Measurements from ENCODE around the gene FAM174B. TPM values are rescaled to one million over a fixed set of nuclear protein-coding genes. Genes with fewer than 3 reads are reported as not detected.

FAM174B gene
- total and polyA plus RNA-seq, 4 donors, result 9.9 to 23.5 (median 17.9) TPM

DNA sequence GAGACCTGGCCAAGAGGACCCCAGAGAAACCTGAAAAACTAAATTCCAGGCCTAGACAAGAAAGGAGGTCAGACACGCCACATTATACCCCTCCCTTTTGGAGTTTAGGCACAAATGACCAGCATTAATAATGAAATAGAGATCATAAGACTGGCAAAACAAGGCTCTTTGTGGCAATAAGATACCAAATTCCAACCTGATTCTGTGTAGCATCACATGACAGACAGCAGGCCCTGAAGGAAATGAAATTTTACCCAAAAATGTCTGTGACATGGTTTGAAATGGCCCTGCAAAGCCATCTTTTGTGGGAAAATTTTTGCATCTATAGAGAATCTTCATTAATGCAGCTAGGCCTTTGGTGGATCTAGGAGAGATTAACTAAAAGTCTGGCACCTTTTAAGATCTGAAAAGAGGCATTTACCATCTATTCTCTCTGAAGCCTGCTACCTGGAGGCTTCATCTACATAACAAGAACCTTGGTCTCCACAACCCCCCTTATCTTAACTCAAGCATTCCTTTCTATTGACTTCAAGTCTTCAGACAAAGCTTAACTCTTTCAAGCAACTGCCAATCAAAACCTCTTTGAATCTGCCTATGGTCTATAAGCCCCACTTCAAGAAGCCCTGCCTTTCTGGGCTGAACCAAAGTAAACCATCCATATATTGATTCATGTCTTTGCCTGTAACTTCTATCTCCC lies 8.0 kb downstream of the FAM174B start:
- no peak overlapping the region for H3K27ac ChIP-seq (ENCODE audit: low read depth, low read length)
- DNase-seq (ENCODE audit: low read depth in 4 of 6, low spot score in 6 of 6), result no peak
- no CpG with 5 or more reads among the region's 1 CpG for WGBS (ENCODE audit: insufficient coverage)
- no peak overlapping the region for H3K4me3 ChIP-seq (ENCODE audit: low read depth, low read length)
- H3K27me3 ChIP-seq (ENCODE audit: control insufficient read depth, insufficient read depth, low read length), result no peaks in the 10 kb centered on the region
- H3K36me3 ChIP-seq (ENCODE audit: control insufficient read depth, insufficient read depth, low read length), result no peaks in the 10 kb centered on the region
- H3K9me3 ChIP-seq (ENCODE audit: control insufficient read depth, insufficient read depth, low read length), result peaks cover 3% of the 10 kb centered on the region
- H3K4me1 ChIP-seq (ENCODE audit: control insufficient read depth, insufficient read depth, low read length), result peaks cover 11% of the 10 kb centered on the region

- Histone ChIP-seq H3K36me3 (ENCODE audit: control insufficient read depth, insufficient read depth, low read length) (no peaks in the 10 kb centered on the region), H3K27me3 (ENCODE audit: control insufficient read depth, insufficient read depth, low read length) (no peaks in the 10 kb centered on the region), H3K27ac (ENCODE audit: low read depth, low read length) (no peak overlapping the region), H3K4me1 (ENCODE audit: control insufficient read depth, insufficient read depth, low read length) (peaks cover 6% of the 10 kb centered on the region), H3K9me3 (ENCODE audit: control insufficient read depth, insufficient read depth, low read length) (peaks cover 3% of the 10 kb centered on the region), H3K4me3 (ENCODE audit: low read depth, low read length) (no peak overlapping the region)
- no peak for DNase-seq (ENCODE audit: low read depth in 4 of 6, low spot score in 6 of 6)
- WGBS (ENCODE audit: insufficient coverage), result no CpG with 5 or more reads among the region's 2 CpGs
Observed at GRCh38 chr15:92646216-92646615, 9.4 kb downstream of the FAM174B start.

GRCh38 chr15:92645731-92646130 lies 9.8 kb downstream of the FAM174B start:
- Histone ChIP-seq H3K27ac (ENCODE audit: low read depth, low read length) (no peak overlapping the region), H3K4me1 (ENCODE audit: control insufficient read depth, insufficient read depth, low read length) (peaks cover 6% of the 10 kb centered on the region), H3K9me3 (ENCODE audit: control insufficient read depth, insufficient read depth, low read length) (no peaks in the 10 kb centered on the region), H3K36me3 (ENCODE audit: control insufficient read depth, insufficient read depth, low read length) (no peaks in the 10 kb centered on the region), H3K27me3 (ENCODE audit: control insufficient read depth, insufficient read depth, low read length) (no peaks in the 10 kb centered on the region), H3K4me3 (ENCODE audit: low read depth, low read length) (no peak overlapping the region)
- WGBS (ENCODE audit: insufficient coverage), result 95% methylated on average over 1 of the region's 2 CpGs
- no peak for DNase-seq (ENCODE audit: low read depth in 4 of 6, low spot score in 6 of 6)

DNA sequence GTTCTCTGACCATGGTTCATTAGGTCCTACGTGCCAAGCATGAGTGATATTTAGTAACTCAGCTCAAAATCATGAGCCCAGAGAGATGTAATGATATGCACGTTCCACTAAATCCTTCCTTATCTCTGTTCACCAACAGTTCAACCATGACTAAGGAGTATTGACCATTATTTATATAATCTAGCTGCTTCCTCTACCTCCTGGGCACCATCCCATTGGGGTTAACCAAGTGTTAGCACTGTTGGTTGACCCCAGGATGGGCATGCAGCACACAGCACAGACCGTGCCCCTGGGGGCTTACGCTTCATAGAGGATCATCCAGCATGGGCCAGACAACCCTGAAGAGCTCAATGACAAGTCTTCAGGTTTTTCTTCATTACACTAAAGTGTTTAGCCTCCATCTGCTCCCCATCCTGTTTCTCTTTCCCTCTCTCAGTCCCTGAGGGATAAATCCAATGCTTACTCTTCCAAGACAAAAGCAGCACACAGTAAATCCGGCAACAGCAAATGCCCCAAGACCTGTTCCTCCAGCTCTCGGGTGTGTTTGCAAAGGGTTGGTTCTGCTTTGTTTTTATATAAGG lies 10.4 kb downstream of the FAM174B start:
- peaks cover 1% of the 10 kb centered on the region for H3K9me3 ChIP-seq (ENCODE audit: control insufficient read depth, insufficient read depth, low read length)
- 90% methylated on average over 4 of the region's 6 CpGs for WGBS (ENCODE audit: insufficient coverage)
- DNase-seq (ENCODE audit: low read depth in 4 of 6, low spot score in 6 of 6), result peak in 1 of 6 donors; percentile 37
- no peaks in the 10 kb centered on the region for H3K27me3 ChIP-seq (ENCODE audit: control insufficient read depth, insufficient read depth, low read length)
- H3K4me3 ChIP-seq (ENCODE audit: low read depth, low read length), result no peak overlapping the region
- peaks cover 3% of the 10 kb centered on the region for H3K4me1 ChIP-seq (ENCODE audit: control insufficient read depth, insufficient read depth, low read length)
- no peaks in the 10 kb centered on the region for H3K36me3 ChIP-seq (ENCODE audit: control insufficient read depth, insufficient read depth, low read length)
- no peak overlapping the region for H3K27ac ChIP-seq (ENCODE audit: low read depth, low read length)

GRCh38 chr15:92643849-92644815 lies 11.4 kb downstream of the FAM174B start:
- Histone ChIP-seq H3K27me3 (ENCODE audit: control insufficient read depth, insufficient read depth, low read length) (no peaks in the 10 kb centered on the region), H3K9me3 (ENCODE audit: control insufficient read depth, insufficient read depth, low read length) (peaks cover 4% of the 10 kb centered on the region), H3K4me3 (ENCODE audit: low read depth, low read length) (no peak overlapping the region), H3K4me1 (ENCODE audit: control insufficient read depth, insufficient read depth, low read length) (peaks cover 3% of the 10 kb centered on the region), H3K27ac (ENCODE audit: low read depth, low read length) (no peak overlapping the region), H3K36me3 (ENCODE audit: control insufficient read depth, insufficient read depth, low read length) (no peaks in the 10 kb centered on the region)
- DNase-seq (ENCODE audit: low read depth in 4 of 6, low spot score in 6 of 6), result no peak
- 95% methylated on average over 11 of the region's 13 CpGs for WGBS (ENCODE audit: insufficient coverage)

GRCh38 chr15:92638709-92639365 lies 16.7 kb downstream of the FAM174B start:
- 82% methylated on average over 13 of the region's 15 CpGs for WGBS (ENCODE audit: insufficient coverage)

DNA sequence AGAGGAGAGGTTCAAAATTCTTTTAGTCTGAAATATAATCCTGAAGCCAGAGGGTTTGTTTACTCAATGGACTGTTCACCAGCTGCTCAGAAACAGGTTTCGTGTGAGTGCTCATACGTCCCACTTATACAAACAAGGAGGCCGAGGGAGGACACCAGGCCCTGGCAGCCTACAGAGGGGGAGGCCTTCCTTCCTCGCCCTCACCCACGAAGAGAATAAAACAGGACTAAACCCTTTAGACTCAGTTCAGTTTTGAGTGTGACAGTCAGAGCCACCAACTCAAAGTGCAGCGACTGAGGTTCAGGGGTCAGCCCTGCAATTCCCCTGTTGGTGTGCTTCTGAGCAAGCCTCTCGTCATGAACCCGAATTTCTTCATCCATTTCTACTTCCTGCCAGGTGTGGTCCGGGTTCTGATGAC lies 17.3 kb downstream of the FAM174B start:
- no peak overlapping the region for H3K4me3 ChIP-seq (ENCODE audit: low read depth, low read length)
- H3K36me3 ChIP-seq (ENCODE audit: control insufficient read depth, insufficient read depth, low read length), result no peaks in the 10 kb centered on the region
- no peak for DNase-seq (ENCODE audit: low read depth in 4 of 6, low spot score in 6 of 6)
- peaks cover 4% of the 10 kb centered on the region for H3K9me3 ChIP-seq (ENCODE audit: control insufficient read depth, insufficient read depth, low read length)
- H3K27me3 ChIP-seq (ENCODE audit: control insufficient read depth, insufficient read depth, low read length), result no peaks in the 10 kb centered on the region
- peak overlapping the region; percentile 25 for H3K27ac ChIP-seq (ENCODE audit: low read depth, low read length)
- 83% methylated on average over 8 of the region's 9 CpGs for WGBS (ENCODE audit: insufficient coverage)
- H3K4me1 ChIP-seq (ENCODE audit: control insufficient read depth, insufficient read depth, low read length), result peaks cover 17% of the 10 kb centered on the region

More at GRCh38 chr15:92638709-92639365, 16.7 kb downstream of the FAM174B start:
- no peaks in the 10 kb centered on the region for H3K27me3 ChIP-seq (ENCODE audit: control insufficient read depth, insufficient read depth, low read length)
- H3K9me3 ChIP-seq (ENCODE audit: control insufficient read depth, insufficient read depth, low read length), result peaks cover 4% of the 10 kb centered on the region
- H3K4me1 ChIP-seq (ENCODE audit: control insufficient read depth, insufficient read depth, low read length), result peaks cover 17% of the 10 kb centered on the region
- no peak overlapping the region for H3K4me3 ChIP-seq (ENCODE audit: low read depth, low read length)
- H3K27ac ChIP-seq (ENCODE audit: low read depth, low read length), result no peak overlapping the region
- DNase-seq (ENCODE audit: low read depth in 4 of 6, low spot score in 6 of 6), result no peak
- no peaks in the 10 kb centered on the region for H3K36me3 ChIP-seq (ENCODE audit: control insufficient read depth, insufficient read depth, low read length)

- H3K4me3 ChIP-seq (ENCODE audit: low read depth, low read length), result no peak overlapping the region
- H3K27ac ChIP-seq (ENCODE audit: low read depth, low read length), result no peak overlapping the region
- H3K27me3 ChIP-seq (ENCODE audit: control insufficient read depth, insufficient read depth, low read length), result no peaks in the 10 kb centered on the region
- peaks cover 4% of the 10 kb centered on the region for H3K9me3 ChIP-seq (ENCODE audit: control insufficient read depth, insufficient read depth, low read length)
- WGBS (ENCODE audit: insufficient coverage), result 61% methylated on average over 6 of the region's 7 CpGs
- H3K36me3 ChIP-seq (ENCODE audit: control insufficient read depth, insufficient read depth, low read length), result no peaks in the 10 kb centered on the region
- DNase-seq (ENCODE audit: low read depth in 4 of 6, low spot score in 6 of 6), result peak in 1 of 6 donors; percentile 44
- H3K4me1 ChIP-seq (ENCODE audit: control insufficient read depth, insufficient read depth, low read length), result peaks cover 17% of the 10 kb centered on the region
Observed at GRCh38 chr15:92637626-92638025, 17.9 kb downstream of the FAM174B start.

DNA sequence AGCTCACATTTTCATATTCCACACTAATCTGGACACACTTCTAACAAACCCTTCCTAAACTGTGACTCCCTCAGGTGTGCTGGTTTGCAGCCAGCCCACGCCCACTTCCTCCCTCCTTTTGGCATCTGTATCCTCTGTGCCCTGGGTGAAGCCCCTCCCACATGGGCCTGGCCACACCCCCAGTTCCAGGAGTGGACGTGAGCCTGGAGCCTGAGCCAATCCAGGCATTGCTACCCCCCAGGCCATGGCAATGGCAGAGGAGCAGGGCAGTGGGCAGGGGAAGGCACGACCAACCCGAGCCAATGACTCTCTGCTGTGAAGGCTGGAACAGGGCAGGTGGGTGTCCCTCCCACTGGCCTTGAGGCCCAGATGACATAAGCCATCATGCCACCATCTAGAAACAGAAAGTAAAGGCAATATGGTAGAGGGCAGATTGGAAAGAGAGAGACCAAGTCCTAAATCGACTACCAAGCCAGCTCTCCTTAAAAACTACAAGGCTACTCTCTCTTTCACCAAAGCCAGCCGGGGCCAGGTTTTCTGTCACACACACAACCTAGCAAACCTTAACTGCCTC lies 18.6 kb downstream of the FAM174B start:
- Histone ChIP-seq H3K4me3 (ENCODE audit: low read depth, low read length) (no peak overlapping the region), H3K9me3 (ENCODE audit: control insufficient read depth, insufficient read depth, low read length) (peaks cover 4% of the 10 kb centered on the region), H3K36me3 (ENCODE audit: control insufficient read depth, insufficient read depth, low read length) (no peaks in the 10 kb centered on the region), H3K27ac (ENCODE audit: low read depth, low read length) (no peak overlapping the region), H3K27me3 (ENCODE audit: control insufficient read depth, insufficient read depth, low read length) (no peaks in the 10 kb centered on the region), H3K4me1 (ENCODE audit: control insufficient read depth, insufficient read depth, low read length) (peaks cover 17% of the 10 kb centered on the region)
- DNase-seq (ENCODE audit: low read depth in 4 of 6, low spot score in 6 of 6), result no peak
- WGBS (ENCODE audit: insufficient coverage), result 87% methylated on average over 4 of the region's 6 CpGs
